SK-N-DZ (cell line): ENCODE data around the gene MACROD2.

Source experiments
- DNase-seq: peaks from one replicate; pipeline ENCODE4 v3.0.0-alpha.2; 2015; ENCODE audit warnings: low spot score

The MACROD2 gene

DNA sequence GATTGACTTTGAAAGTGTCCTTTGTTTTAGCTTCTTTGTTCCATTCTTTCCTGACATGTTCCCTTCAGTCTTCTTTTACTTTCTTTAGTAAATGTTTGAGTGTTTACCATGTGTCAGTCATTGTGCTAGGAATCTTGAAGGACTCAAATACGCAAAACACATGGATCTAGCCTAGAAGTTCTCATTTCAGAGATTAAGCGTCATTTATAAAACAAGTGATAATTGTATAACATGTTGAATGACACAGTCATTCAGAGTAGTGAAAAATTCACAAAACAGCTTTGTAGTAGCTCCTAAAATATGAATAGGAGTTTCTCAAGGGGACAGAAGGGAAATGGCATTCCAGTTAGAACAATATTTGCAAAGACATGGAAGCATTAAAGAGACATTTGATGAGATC, 66.9 kb downstream of the MACROD2 start:
- DNase-seq: no peak

DNA sequence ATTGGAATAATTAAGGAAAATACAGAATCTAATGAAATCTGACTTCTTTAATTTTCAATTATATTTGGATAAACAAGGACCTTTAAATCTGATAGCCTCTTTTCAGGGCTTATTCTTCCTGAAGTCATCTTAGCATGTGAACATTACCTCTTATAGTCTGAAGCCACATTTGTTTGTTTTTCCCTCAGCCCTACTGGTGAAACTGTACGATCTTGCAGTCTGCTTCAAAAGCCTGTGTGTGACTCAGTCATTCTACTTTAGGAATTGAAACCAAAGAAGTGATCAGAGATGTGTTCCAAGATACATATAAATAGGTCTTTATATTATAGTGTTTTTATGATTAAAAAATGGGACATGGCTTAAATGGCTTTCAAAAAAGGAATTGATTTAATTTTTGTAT, 67.5 kb downstream of the MACROD2 start:
- no peak for DNase-seq

DNA sequence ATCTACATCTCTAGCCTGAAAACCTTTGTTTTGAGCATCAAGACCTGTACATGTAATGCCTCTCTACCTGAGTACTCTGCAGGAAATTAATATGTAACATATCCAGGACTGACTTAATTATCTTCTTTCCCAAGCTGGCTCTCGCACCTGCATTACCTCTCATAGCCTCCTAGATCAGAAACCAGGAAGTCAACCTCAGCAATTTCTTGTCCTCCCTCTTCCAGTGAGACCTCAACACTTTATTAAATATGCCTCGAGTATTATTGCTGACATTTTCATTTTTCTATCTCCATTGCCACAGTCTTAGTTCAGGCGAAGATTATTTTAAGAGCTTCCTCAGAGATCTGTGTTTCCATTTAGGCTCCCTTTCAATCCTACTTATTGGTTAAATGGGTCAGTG, 69.0 kb downstream of the MACROD2 start:
- no peak for DNase-seq

DNA sequence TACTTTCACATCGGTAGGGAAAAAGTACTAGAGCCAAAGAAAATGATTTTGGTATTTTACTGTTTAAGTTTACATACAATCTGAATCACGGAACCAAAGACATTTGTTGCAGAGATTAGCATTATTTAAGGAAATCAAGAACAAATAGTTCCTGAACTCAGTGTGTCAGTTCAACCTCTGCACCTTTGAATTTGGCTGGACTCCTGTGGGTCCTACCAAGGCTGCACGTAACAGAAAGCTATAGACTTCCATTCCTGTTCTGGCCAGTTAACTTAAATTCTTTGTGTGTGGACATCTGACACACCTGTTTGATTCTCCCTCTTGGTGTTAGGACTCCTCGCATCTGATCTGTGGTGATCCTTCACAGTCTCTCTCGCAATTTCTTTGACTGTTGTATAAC, 69.6 kb downstream of the MACROD2 start:
- DNase-seq: no peak

DNA sequence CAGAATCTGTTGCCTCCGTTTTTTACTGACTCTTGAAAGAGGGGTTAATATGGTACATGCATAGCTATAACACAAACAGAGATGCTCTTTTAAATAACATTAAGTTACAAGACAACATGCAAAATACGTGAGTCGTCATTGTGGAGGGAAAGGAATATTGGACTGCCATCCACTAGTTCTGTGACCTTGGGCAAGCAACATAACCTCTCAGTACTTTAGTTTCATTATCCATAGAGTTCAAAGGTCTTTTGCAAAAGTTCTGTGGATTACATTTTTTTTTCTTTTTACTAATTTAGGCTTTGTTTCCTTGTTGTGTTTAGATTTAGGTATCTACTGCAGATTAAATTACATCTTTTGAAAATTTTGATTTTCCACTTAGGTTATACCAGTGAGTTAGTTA, 70.5 kb downstream of the MACROD2 start:
- DNase-seq: no peak

DNA sequence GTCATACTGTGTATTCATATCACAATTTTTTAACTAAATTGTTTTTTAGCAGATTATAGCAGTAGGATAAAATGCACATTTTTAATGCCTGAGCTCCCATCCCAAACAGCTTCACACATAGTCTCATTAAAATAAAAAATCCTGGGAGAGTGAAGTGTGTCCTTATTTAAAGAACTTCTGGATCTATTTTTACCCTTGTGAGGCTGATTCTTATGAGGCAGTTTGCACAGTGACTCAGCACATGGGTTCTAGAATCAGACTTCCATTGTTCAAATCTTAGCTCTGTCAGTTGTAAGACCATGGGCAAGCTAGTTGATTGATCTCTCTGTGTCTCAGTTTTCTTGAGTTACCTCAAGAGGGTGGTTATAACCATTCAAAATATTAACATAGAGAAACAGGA, 72.3 kb downstream of the MACROD2 start:
- no peak for DNase-seq

DNA sequence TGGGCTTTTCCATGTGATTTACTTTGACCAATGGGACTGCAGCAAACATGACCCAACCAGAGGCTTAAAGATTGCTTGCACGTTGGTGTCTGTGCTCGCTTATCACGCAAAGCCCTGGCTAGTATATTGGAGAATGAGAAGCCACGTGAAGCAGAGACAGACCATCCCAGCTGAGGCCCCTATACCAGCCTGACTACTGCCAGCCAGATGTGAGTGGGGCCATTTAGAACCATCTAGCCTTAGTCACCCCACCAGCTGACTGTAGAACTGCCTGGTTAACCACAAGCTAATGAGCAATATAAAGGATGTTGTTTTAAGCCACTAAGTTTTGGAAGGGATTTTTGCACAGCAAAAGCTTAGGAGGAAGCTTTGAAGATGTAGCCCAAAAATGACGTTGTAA, 74.5 kb downstream of the MACROD2 start:
- DNase-seq: no peak

DNA sequence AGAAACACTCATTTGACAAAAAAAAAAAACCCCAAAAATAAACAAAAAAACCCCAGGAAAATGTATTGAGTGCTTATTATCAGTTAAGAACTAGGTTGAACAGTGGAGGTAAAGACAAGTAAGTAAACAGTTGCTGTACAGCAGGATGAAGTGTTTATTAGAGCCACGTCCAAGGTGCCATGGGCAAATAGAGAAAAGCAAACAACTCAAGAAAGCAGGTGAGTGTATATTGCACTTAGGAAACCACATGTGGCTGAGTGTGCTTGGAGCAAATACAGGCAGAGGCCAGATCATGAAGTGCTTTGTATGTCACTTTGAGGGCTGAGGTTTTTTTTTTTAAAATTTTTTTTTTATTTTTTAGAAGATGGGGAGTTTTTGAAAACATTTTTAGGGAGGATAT, 98.3 kb downstream of the MACROD2 start:
- no peak for DNase-seq

DNA sequence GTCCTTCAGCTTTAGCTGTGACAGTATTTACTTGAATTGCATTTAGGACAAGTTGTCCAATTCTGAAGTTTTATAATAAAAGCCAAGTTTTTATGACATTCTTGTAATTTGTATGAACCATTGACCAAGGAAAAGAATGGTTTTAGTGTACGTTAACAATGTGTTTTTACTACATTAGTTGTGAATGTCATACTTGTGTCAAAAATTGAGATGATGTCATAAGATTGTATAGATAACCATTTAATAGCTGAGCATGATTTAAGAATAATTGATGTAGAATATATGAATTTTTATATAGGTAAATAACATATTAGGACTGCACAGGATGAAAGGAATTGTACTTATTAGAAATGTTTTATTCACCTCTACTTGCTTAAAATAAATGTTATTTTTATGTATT, 102.9 kb downstream of the MACROD2 start:
- DNase-seq: no peak

DNA sequence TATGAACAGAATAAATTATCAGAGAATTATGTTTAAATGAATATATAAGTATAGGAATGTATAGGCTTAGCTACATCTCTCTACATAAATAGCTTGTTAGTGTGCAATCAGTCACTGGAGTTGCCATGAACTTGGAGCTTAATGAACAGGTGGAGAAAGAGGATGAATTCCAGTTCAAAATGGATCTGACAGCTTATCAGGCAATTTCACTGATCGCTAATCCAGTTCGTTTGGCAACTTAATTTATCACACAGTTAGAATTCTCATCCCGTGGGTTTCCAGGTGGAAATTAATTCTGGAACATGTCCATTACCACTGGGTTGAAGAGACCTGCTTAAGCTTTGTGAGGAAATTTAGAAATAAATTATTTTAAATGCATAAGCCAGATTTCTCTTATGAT, 118.1 kb downstream of the MACROD2 start:
- peak; percentile 49 for DNase-seq

DNA sequence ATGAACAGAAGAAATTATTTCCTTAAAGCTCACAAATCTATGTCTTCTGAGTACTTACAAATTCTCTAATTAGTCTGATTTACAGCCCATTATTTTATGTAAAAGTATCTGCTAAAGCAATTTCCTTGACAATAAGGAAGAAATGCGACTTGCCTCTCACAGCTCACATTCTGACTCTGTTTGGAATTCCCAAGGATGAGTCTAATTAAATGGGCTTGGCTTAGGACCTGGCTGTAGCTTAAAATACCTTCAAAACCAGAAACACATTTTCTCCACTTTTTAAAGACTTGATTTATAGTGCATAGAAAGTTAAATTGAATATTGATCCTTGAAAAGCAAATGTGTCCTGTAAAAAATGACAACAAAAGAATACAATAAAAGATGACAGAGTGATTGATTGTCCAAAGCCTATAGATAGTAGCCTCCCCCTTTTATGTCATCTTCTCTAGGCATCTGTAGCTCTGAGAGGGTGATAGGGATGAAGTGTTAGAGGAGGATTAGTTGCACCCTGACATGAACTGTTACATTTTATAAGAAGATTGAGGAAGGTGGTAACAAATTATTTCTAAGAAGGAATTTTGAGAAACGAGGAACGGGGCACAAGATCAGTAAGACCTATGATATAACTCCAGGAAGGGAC, 118.9 kb downstream of the MACROD2 start:
- no peak for DNase-seq

DNA sequence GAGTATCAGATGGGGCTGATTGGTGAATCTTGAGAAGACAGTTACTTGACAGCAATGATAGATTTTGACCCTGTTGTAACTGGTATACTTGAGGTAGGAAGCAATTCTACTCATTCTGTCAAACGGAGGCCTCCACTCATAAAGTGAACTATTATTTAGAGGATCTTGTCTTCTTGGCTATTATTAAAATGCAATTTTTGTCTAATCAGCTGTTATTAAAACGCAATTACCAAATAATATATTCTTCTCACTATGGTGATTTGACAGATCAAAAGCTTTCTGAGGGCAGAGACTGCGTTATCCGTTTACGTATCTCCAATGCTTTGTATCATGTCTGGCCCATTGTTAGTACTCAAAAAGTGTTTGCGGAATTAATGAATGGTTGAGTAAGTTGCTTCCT, 120.7 kb downstream of the MACROD2 start:
- no peak for DNase-seq

DNA sequence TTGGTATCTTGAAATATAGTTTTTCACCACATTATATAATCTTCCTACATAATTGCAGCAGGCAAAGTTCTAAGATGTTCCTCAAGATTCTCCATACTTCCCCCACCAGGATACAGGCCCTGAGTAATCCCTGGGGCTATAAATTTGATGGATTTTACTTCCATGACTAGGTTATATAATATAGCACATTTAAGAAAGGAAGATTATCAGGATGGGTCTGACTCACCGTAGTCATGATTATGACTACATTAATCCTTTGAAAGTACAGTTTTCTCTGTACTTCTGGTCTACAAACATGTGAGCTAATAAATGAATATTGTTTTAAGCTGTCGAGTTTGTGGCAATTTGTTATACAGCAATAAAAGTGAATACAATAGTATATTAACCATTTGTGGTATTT, 122.5 kb downstream of the MACROD2 start:
- DNase-seq: no peak

DNA sequence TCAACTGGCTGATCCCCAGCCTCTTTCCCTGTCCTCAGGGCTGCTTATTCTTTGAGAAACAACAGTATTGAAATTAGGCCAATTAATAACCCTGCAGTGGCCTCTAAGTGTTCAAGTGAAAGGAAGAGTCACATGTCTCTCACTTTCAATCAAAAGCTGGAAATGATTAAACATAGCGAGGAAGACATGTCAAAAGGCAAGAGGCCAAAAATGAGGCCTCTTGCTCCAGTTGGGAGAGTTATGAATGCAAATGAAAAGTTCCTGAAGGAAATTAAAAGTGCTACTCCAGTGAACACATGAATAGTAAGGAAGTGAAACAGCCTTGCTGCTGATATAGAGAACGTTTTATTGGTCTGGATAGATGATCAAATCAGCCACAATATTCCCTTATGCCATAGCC, 131.5 kb downstream of the MACROD2 start:
- no peak for DNase-seq

DNA sequence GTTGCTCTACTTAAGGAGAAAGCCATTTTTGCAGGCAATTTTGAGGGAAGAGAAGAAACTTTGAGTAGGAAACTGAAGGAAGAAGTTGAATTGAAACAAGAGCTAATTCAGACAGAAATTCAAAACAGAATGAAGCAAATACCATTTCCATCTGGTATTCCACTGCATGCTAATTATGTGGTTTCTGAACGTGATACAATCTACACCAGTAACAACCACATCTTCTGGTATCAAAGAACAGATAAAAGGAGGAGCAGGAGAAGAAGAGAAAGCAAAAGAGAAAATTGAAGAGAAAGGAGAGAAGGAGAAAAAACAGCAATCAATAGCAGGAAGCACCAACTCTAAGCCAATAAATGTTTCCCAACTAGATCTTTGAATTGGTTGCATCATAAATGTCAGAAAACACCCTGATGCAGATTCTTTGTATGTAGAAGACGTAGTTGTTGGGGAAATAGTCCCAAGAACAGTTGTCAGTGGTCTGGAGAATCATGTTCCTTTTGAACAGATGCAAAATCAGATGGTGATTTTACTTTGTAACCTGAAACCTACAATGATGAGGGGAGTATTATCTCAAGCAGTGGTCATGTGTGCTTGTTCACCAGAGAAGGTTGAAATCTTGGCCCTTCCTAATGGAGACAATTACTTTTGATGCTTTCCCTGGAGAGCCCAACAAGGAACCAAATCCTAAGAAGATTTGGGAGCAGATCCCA, 132.4 kb downstream of the MACROD2 start:
- DNase-seq: no peak

DNA sequence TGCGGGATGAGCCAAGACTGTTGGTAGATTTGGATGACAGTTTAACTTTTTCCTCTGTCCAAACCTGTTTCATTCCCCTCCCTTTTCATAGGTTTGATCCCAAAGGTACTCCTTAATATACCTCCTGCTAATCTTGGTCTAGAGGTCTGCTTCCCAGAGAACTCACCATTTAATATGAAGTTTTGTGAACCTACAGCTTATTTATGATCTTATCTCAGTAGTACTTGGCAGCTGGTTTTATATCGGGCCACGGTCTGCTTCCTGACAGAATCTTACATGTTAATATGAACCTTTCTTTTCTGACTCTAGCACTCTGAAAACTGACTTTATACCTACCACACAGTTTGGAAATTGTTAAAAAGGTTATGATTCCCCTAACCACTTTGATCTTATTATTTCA, 138.7 kb downstream of the MACROD2 start:
- DNase-seq: no peak

DNA sequence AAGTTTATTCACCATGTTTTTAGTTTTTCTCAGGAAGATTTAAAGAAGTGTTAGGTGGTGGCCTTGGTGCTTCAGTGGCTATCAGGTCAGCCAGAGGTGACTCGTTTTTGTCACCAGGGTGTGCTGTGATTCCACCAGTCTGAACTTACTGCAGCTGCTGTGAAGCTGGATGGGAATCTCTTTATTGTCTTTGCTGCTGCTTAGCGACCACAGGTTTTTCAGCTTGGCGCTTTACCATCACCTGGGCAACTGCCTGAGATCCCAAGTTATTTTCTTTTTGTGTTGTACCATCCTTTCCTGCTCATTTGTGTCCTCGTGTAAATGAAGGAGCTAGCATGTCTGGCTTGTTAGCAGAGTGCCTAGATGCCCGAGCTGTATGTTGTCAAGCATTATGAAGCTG, 146.9 kb downstream of the MACROD2 start:
- DNase-seq: peak; percentile 82

DNA sequence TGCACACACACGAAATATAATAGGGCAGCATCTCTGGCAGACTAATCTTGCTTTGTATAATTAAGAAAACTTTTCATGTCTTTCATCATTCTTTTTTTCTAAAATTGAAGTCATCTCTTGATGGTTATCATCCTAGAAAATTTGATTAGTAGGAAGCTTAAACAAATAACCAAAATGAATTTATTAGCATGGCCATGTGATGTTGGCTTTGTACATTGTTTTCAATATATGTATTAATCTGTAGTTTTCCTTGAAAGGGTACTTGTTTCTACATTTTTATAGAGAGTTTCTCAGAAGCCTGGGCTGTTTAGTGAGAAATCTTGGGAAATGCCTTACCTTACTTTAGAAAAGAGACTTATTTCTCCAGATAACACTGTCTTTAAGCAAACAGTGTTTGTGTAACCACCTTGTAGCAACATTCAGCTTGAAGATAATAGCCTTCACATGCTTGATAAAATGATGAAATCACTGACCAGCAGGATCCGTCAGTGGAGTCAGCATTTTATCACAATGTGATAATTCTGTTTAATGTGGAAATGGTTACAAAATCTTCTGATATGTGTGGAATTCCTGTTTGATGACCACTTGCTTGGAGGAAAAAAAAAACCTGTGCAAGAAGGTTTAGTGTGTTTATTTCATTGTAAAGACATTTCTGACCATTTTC, 147.8 kb downstream of the MACROD2 start:
- DNase-seq: peak; percentile 52

DNA sequence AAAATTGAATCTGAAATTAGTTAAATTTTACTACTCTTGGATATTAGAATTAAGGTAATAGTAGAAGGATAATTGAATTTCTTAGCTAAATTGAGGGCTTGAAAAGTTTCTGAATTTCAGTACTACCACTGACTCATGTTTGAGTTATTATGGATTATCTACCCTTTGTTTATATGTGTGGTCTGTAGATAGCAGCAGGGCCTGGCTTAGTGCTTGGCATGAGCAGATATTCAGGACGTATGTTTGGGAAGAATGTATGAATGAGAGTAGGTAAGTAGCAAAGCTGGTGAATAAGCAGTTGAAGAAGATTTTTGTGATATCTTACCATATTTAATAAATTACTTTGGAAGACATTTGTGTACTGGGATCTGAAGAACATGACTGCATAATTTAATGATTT, 152.7 kb downstream of the MACROD2 start:
- DNase-seq: no peak

DNA sequence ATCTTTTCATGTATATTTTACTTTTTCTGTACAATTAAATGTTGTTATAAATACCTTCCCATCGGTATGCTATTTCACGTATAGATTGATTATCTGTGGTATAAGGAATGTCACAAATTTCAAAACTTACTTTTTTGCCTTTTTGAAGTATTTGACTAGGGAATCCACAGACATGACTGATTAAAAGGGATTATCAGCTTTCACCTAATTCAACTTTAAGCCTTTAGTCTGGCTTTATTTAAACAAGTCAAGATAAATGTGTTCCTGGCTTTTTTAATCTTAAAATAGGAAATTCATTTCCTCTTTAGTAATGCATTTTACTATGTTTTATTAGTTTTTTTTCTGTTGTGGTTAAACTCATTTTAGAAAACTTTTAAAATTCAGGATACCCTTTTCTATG, 160.0 kb downstream of the MACROD2 start:
- DNase-seq: no peak

DNA sequence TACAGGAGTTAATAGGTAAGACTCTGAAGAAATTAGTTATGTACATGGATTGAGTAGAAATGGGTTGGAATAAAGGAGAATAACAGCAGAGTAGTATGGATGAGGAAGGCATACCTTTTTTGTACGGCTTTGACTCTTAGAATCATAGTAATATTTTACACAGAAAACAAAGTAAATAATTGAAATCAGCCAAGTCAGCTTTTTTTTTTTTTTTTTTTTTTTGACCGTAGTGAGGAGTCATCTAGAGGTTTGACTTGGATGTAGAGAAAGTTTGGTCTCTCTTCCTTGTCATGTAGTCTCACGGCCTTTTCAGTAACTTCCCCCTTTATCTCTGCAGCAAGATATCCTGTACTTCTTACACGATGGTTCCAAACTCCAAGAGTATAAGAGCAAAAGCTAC, 183.2 kb downstream of the MACROD2 start:
- DNase-seq: no peak

DNA sequence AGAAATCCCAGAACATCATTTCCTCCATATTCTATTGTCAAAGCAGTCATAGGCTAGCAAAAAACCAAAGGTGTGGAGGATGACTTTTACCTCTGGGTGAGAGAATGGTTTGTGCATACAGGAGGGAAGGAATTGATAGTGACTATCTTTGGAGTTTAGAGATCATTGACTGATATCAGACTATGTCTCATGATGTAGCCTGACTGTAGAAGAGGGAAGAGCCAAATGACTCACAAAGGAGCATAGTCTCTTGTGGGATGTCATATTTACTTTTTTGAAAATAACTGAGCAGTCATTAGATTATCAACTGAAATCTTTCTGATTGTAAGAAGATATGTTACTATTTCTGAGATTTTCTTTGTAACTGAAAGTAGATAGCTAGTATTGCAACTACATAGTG, 183.6 kb downstream of the MACROD2 start:
- DNase-seq: no peak

DNA sequence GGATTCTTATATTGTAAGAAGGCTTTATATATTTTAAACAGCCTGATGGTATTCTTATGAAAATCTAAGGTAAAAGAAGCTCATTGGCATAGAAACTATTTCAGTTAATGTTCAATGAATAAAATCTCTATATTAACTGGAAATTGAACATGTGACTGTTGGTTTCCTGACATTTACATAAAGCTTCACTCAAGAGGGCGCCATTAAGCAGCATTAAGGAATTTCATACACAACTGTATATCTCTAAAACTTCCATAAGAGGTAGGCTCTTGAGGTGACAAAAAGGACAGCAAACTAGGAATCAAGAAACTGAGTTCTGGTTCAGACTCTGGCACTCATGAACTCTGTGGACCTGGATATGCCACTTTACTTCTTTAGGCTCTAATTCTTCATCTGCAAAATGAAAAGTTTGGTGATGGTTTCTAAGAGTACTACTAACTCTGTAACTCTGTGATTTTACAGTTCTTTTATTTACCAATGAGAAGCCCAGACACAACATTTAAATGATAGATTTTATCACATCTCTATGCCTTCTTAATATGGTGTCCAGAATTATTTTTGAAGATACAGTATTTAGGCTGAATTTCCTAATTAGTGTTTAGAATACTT, 194.6 kb downstream of the MACROD2 start:
- peak; percentile 48 for DNase-seq
